Liver (tissue), 9 donors: ENCODE results near the gene MCMBP. TPM values are rescaled to one million over a fixed set of nuclear protein-coding genes. Genes with fewer than 3 reads are reported as not detected.

Experiments
- DNase-seq: peaks from one replicate; pipeline ENCODE4 v3.0.0-alpha.2; 2017; ENCODE audit warnings: low spot score
- H3K27ac ChIP-seq, 2 donors: one replicate each; pipeline ENCODE4 v1.7.0; 2013; ENCODE audit warnings: inconsistent platforms in 2 of 2, low read length in 2 of 2, control low read depth in 1 of 2, low read depth in 1 of 2, mild to moderate bottlenecking in 1 of 2
- H3K27me3 ChIP-seq, 4 donors: one replicate each; pipeline versions ENCODE4 v1.6.1 to v1.7.0; 2013; ENCODE audit warnings: low read length in 3 of 4, inconsistent platforms in 1 of 4, mild to moderate bottlenecking in 1 of 4, moderate library complexity in 1 of 4; ENCODE audit not compliant: control insufficient read depth in 4 of 4, insufficient read depth in 4 of 4
- H3K36me3 ChIP-seq, 4 donors: one replicate each; pipeline versions ENCODE4 v1.6.1 to v1.7.0; 2013; ENCODE audit warnings: low read length in 3 of 4, mild to moderate bottlenecking in 3 of 4, low read depth in 1 of 4, moderate library complexity in 1 of 4; ENCODE audit not compliant: control insufficient read depth in 4 of 4, insufficient read depth in 3 of 4
- H3K4me1 ChIP-seq, 4 donors: one replicate each; pipeline versions ENCODE4 v1.6.1 to v1.7.0; 2013; ENCODE audit warnings: low read length in 3 of 4, mild to moderate bottlenecking in 3 of 4, moderate library complexity in 1 of 4; ENCODE audit not compliant: control insufficient read depth in 4 of 4, insufficient read depth in 4 of 4
- H3K4me3 ChIP-seq, 3 donors: one replicate each; pipeline versions ENCODE4 v1.6.1 to v1.7.0; 2013; ENCODE audit warnings: low read length in 3 of 3, control low read depth in 1 of 3, low read depth in 1 of 3, mild to moderate bottlenecking in 1 of 3
- H3K9ac ChIP-seq, 2 donors: one replicate each; pipeline ENCODE4 v1.7.0; 2013; ENCODE audit warnings: low read length in 2 of 2, mild to moderate bottlenecking in 2 of 2, moderate library complexity in 2 of 2, control low read depth in 1 of 2, low read depth in 1 of 2
- H3K9me3 ChIP-seq, 4 donors: one replicate each; pipeline versions ENCODE4 v1.6.1 to v1.7.0; 2013; ENCODE audit warnings: low read length in 3 of 4; ENCODE audit not compliant: control insufficient read depth in 4 of 4
- CTCF ChIP-seq: fragments of 150-350 bp; IDR thresholded peaks from 2 replicates; pipeline ENCODE4 v1.5.1; 2017; ENCODE audit warnings: improper control_type of control experiment, low read depth, low read length; ENCODE audit not compliant: missing input control
- EGR1 ChIP-seq, 2 donors: IDR thresholded peaks; 2 replicates each; pipeline ENCODE4 v1.6.1; 2016 to 2018; ENCODE audit warnings: antibody characterized with exemption in 2 of 2, low read depth in 2 of 2
- FOXA1 ChIP-seq: IDR thresholded peaks from 2 replicates; pipeline ENCODE4 v1.6.1; 2016; ENCODE audit warnings: antibody characterized with exemption
- FOXA2 ChIP-seq: IDR thresholded peaks from 2 replicates; pipeline ENCODE4 v1.6.1; 2016; ENCODE audit warnings: antibody characterized with exemption
- GABPA ChIP-seq, 2 donors: IDR thresholded peaks in 1 of 2; conservative IDR thresholded peaks in 1 of 2; 2 replicates each; pipeline ENCODE4 v1.6.1; 2016; ENCODE audit warnings: antibody characterized with exemption in 2 of 2, mild to moderate bottlenecking in 1 of 2, moderate library complexity in 1 of 2
- HNF4A ChIP-seq, 2 donors: conservative IDR thresholded peaks; 2 replicates each; pipeline ENCODE4 v1.6.1; 2016; ENCODE audit warnings: antibody characterized with exemption in 2 of 2, mild to moderate bottlenecking in 2 of 2
- HNF4G ChIP-seq: IDR thresholded peaks from 2 replicates; pipeline ENCODE4 v1.6.1; 2016; ENCODE audit warnings: antibody characterized with exemption
- JUND ChIP-seq, 2 donors: IDR thresholded peaks; 2 replicates each; pipeline ENCODE4 v1.6.1; 2016; ENCODE audit warnings: antibody characterized with exemption in 2 of 2
- MAX ChIP-seq: IDR thresholded peaks from 2 replicates; pipeline ENCODE4 v1.6.1; 2016; ENCODE audit warnings: antibody characterized with exemption
- NR2F2 ChIP-seq: IDR thresholded peaks from 2 replicates; pipeline ENCODE4 v1.6.1; 2016; ENCODE audit warnings: antibody characterized with exemption
- RAD21 ChIP-seq, 2 donors: IDR thresholded peaks; 2 replicates each; pipeline ENCODE4 v1.6.1; 2016; ENCODE audit warnings: antibody characterized with exemption in 2 of 2, mild to moderate bottlenecking in 2 of 2
- RXRA ChIP-seq, 2 donors: IDR thresholded peaks; 2 replicates each; pipeline ENCODE4 v1.6.1; 2017 to 2018; ENCODE audit warnings: antibody characterized with exemption in 2 of 2, mild to moderate bottlenecking in 1 of 2
- SP1 ChIP-seq: IDR thresholded peaks from 2 replicates; pipeline ENCODE4 v1.6.1; 2018; ENCODE audit warnings: antibody characterized with exemption, mild to moderate bottlenecking
- YY1 ChIP-seq: IDR thresholded peaks from 2 replicates; pipeline ENCODE4 v1.6.1; 2016; ENCODE audit warnings: antibody characterized with exemption, mild to moderate bottlenecking
- ZBTB33 ChIP-seq: IDR thresholded peaks from 2 replicates; pipeline ENCODE4 v1.6.1; 2016; ENCODE audit warnings: antibody characterized with exemption
- WGBS: extraction: QIAGEN DNeasy Blood & Tissue Kit; methylation state at CpG from one replicate; pipeline ENCODE4 v1.1.7; 2013; 5-methylcytosine and 5-hydroxymethylcytosine counted together
- polyA plus RNA-seq, 2 donors: library from polyadenylated mRNA; stranded (reverse) in 1 of 2; unstranded in 1 of 2; fragments of 200-250 nt in 1 of 2; fragments of >200 nt in 1 of 2; fragmentation: Nextera tagmentation in 1 of 2; extraction: Ambion mirVana in 1 of 2; gene quantifications; one replicate each; pipeline versions ENCODE4 v1.2.1 to v1.2.3, GENCODE V29; 2013 to 2015
- total RNA-seq, 2 donors: library from RNA; depleted of rRNA; stranded (reverse); fragments of >200 nt; gene quantifications; one replicate each; pipeline ENCODE4 v1.2.3, GENCODE V29; 2014
- donor health status: healthy.
- donor health status: healthy.
- donor health status: healthy.
- donor health status: healthy.
- donor health status: healthy.

MCMBP gene
- total and polyA plus RNA-seq, 4 donors: 6.1 to 23.2 (median 17.3) TPM

- no peak for TF ChIP-seq YY1
- no peak for TF ChIP-seq JUND (IDR thresholded peaks at IDR 0.05)
- TF ChIP-seq CTCF: no peak
- no peak for TF ChIP-seq SP1
- no peaks in the 10 kb centered on the region for H3K9me3 ChIP-seq
- H3K36me3 ChIP-seq: peaks cover 6 to 61% (median 47%) of the 10 kb centered on the region in 4 donors
- no peak for DNase-seq
- 88% methylated on average over 6 of the region's 6 CpGs for WGBS
- no peaks in the 10 kb centered on the region for H3K27me3 ChIP-seq
- H3K4me3 ChIP-seq: no peak overlapping the region
- H3K27ac ChIP-seq: no peak overlapping the region
- peaks cover 0 to 5% (median 2%) of the 10 kb centered on the region in 4 donors for H3K4me1 ChIP-seq
- no peak overlapping the region for H3K9ac ChIP-seq
Observed at GRCh38 chr10:119849031-119849789, 23.4 kb downstream of the MCMBP start.

- no peak for DNase-seq
- Histone ChIP-seq H3K27me3 (no peaks in the 10 kb centered on the region), H3K4me3 (no peak overlapping the region), H3K4me1 (no peaks in the 10 kb centered on the region), H3K36me3 (peaks cover 10 to 80% (median 64%) of the 10 kb centered on the region in 4 donors), H3K9me3 (no peaks in the 10 kb centered on the region), H3K9ac (no peak overlapping the region), H3K27ac (no peak overlapping the region)
- no peak for TF ChIP-seq CTCF
- 90% methylated on average over 1 of the region's 1 CpG for WGBS
Observed at GRCh38 chr10:119845656-119846055, 27.0 kb downstream of the MCMBP start.

GRCh38 chr10:119834188-119834587 is 38.5 kb downstream of the MCMBP start:
- WGBS: 94% methylated on average over 4 of the region's 4 CpGs
- no peak for DNase-seq
- Histone ChIP-seq H3K4me3 (no peak overlapping the region), H3K9me3 (no peaks in the 10 kb centered on the region), H3K4me1 (no peaks in the 10 kb centered on the region), H3K27me3 (no peaks in the 10 kb centered on the region), H3K36me3 (peaks cover 17 to 87% (median 62%) of the 10 kb centered on the region in 4 donors), H3K27ac (no peak overlapping the region), H3K9ac (no peak overlapping the region)
- no peak for TF ChIP-seq CTCF
- no peak for TF ChIP-seq HNF4A (conservative IDR thresholded peaks at IDR 0.05)
- TF ChIP-seq HNF4G: no peak
- no peak for TF ChIP-seq MAX
- TF ChIP-seq ZBTB33: no peak
- no peak for TF ChIP-seq SP1
- TF ChIP-seq FOXA2: no peak
- no peak for TF ChIP-seq NR2F2
- no peak for TF ChIP-seq FOXA1
- TF ChIP-seq EGR1 (IDR thresholded peaks at IDR 0.05; ENCODE audit: low read depth in 2 of 2): no peak
- no peak for TF ChIP-seq GABPA (IDR thresholded peaks at IDR 0.05 in 1 of 2, conservative IDR thresholded peaks at IDR 0.05 in 1 of 2)
- no peak for TF ChIP-seq RAD21 (IDR thresholded peaks at IDR 0.05)
- no peak for TF ChIP-seq RXRA (IDR thresholded peaks at IDR 0.05)
